B cell (primary cell): ENCODE data around the gene PGAM2. TPM values are rescaled to one million over a fixed set of nuclear protein-coding genes. Genes with fewer than 3 reads are reported as not detected.

Experiments
- ATAC-seq: fragments of 200-7000 bp; cut with Tn5 transposase; one replicate; pipeline ENCODE4 v1.10.0; 2021; ENCODE audit warnings: low read depth, mild to moderate bottlenecking, moderate number of reproducible peaks, moderate library complexity
- CTCF ChIA-PET: fragments of 350-600 bp; sonication (Branson Sonifier 250); formaldehyde crosslinking; loops from one replicate; lab custom pipeline; 2021; ENCODE audit warnings: antibody characterized with exemption, inconsistent platforms; lab: Charles Lee
- POLR2A ChIA-PET: fragments of 350-600 bp; sonication (Branson Sonifier 250); formaldehyde crosslinking; loops from one replicate; lab custom pipeline; 2021; ENCODE audit warnings: antibody characterized with exemption; lab: Charles Lee
- DNase-seq: peaks from one replicate; pipeline ENCODE4 v3.0.0; 2013
- H2AFZ ChIP-seq: 2 replicates; pipeline ENCODE4 v1.6.1; 2012; ENCODE audit warnings: mild to moderate bottlenecking, low read depth, low read length; ENCODE audit not compliant: insufficient read depth, poor library complexity, severe bottlenecking
- H3K27ac ChIP-seq, 2 donors: 1 replicate in 1 of 2; 2 replicates in 1 of 2; pipeline ENCODE4 v1.5.1; 2012 to 2013; ENCODE audit warnings: low read length in 2 of 2, mild to moderate bottlenecking in 2 of 2, moderate library complexity in 1 of 2
- H3K27me3 ChIP-seq, 4 experiments: fragments of 200-600 bp in 1 of 4; sonication (generic) in 1 of 4; replicated peaks in 1 of 4; 1 replicate in 2 of 4; 2 replicates in 2 of 4; pipeline versions ENCODE4 v1.6.1 to v1.7.0; 2013 to 2016; ENCODE audit warnings: low read length in 3 of 4, mild to moderate bottlenecking in 2 of 4, mixed read lengths in 1 of 4, moderate library complexity in 1 of 4; ENCODE audit not compliant: insufficient read depth in 4 of 4, control insufficient read depth in 3 of 4; ENCODE audit errors: control extremely low read depth in 1 of 4
- H3K36me3 ChIP-seq, 2 experiments: replicated peaks in 1 of 2; 1 replicate in 1 of 2; 2 replicates in 1 of 2; pipeline versions ENCODE4 v1.6.1 to v1.7.1; 2013; ENCODE audit warnings: low read length in 1 of 2; ENCODE audit not compliant: insufficient read depth in 2 of 2, control insufficient read depth in 1 of 2; ENCODE audit errors: control extremely low read depth in 1 of 2, extremely low read depth in 1 of 2
- H3K4me1 ChIP-seq, 2 donors: fragments of 200-600 bp in 1 of 2; sonication (generic) in 1 of 2; 1 replicate in 1 of 2; 2 replicates in 1 of 2; pipeline versions ENCODE4 v1.5.1 to v1.6.1; 2013 to 2017; ENCODE audit warnings: low read length in 2 of 2; ENCODE audit not compliant: control insufficient read depth in 2 of 2, insufficient read depth in 2 of 2
- H3K4me2 ChIP-seq: replicated peaks from 2 replicates; pipeline ENCODE3; 2012; ENCODE audit warnings: mild to moderate bottlenecking, low read depth, low read length; ENCODE audit not compliant: poor library complexity, severe bottlenecking
- H3K4me3 ChIP-seq, 5 experiments: fragments of 200-600 bp in 1 of 5; sonication (generic) in 1 of 5; 1 replicate in 3 of 5; 2 replicates in 2 of 5; pipeline versions ENCODE4 v1.5.1 to v1.7.0; 2011 to 2016; ENCODE audit warnings: low read length in 4 of 5, mild to moderate bottlenecking in 4 of 5, low read depth in 2 of 5, control low read depth in 1 of 5, moderate library complexity in 1 of 5; ENCODE audit not compliant: insufficient read depth in 1 of 5; ENCODE audit errors: control extremely low read depth in 1 of 5, extremely low read depth in 1 of 5
- H3K79me2 ChIP-seq: fragments of 200-600 bp; sonication (generic); one replicate; pipeline ENCODE4 v1.6.0; 2016; ENCODE audit warnings: low read length; ENCODE audit not compliant: control insufficient read depth, insufficient read depth
- H3K9ac ChIP-seq: fragments of 200-600 bp; sonication (generic); 2 replicates; pipeline ENCODE4 v1.6.1; 2017; ENCODE audit warnings: mild to moderate bottlenecking, low read length, moderate library complexity
- H3K9me3 ChIP-seq, 3 donors: one replicate each; pipeline versions ENCODE4 v1.6.1 to v1.7.1; 2013; ENCODE audit warnings: low read length in 2 of 3; ENCODE audit not compliant: control insufficient read depth in 2 of 3, insufficient read depth in 1 of 3; ENCODE audit errors: control extremely low read depth in 1 of 3
- H4K20me1 ChIP-seq: 2 replicates; pipeline ENCODE4 v1.6.0; 2012; ENCODE audit warnings: mild to moderate bottlenecking, low read length; ENCODE audit not compliant: insufficient read depth, control insufficient read depth, poor library complexity, severe bottlenecking
- H3K27ac Mint-ChIP-seq: one replicate; pipeline ENCODE4 v1.8.0; 2021; ENCODE audit warnings: mixed read lengths
- H3K27me3 Mint-ChIP-seq: one replicate; pipeline ENCODE4 v1.8.0; 2021; ENCODE audit warnings: mixed read lengths
- H3K4me1 Mint-ChIP-seq: one replicate; pipeline ENCODE4 v1.8.0; 2021; ENCODE audit warnings: mixed read lengths
- H3K4me3 Mint-ChIP-seq: one replicate; pipeline ENCODE4 v1.8.0; 2021; ENCODE audit warnings: mixed read lengths
- H3K9me3 Mint-ChIP-seq: one replicate; pipeline ENCODE4 v1.8.0; 2022; ENCODE audit warnings: mixed read lengths; ENCODE audit not compliant: insufficient read depth
- EZH2 ChIP-seq: IDR thresholded peaks from 2 replicates; pipeline ENCODE4 v1.6.1; 2012; ENCODE audit warnings: borderline replicate concordance, low read depth, mild to moderate bottlenecking, moderate library complexity, low read length; ENCODE audit not compliant: insufficient read depth, poor library complexity, severe bottlenecking
- WGBS: methylation state at CpG from one replicate; pipeline ENCODE4 v1.1.5; 2013; ENCODE audit warnings: missing lambda C conversion rate; ENCODE audit not compliant: insufficient coverage; 5-methylcytosine and 5-hydroxymethylcytosine counted together
- intact Hi-C: fragments of 100-400 bp; cut with micrococcal nuclease; formaldehyde crosslinking; loops from one replicate; pipeline ENCODE4 v1.10.0; 2022
- polyA plus RNA-seq: library from polyadenylated mRNA; depleted of rRNA; stranded (reverse); fragments of >200 nt; gene quantifications from 2 replicates; pipeline ENCODE4 v1.2.3, GENCODE V29; 2012
- total RNA-seq, 2 donors: library from RNA; stranded (reverse); fragments of 120-200 nt in 1 of 2; gene quantifications; 1 replicate in 1 of 2; 2 replicates in 1 of 2; pipeline versions ENCODE4 v1.2.3 to v1.2.4, GENCODE V29; 2013 to 2022
- TF ChIP-seq, protein P1 (sequence below): fragments of 200-600 bp; IDR thresholded peaks from one replicate; pipeline ENCODE4 v1.8.0; 2022; ENCODE audit warnings: antibody characterized with exemption, mild to moderate bottlenecking

PGAM2 gene
- total and polyA plus RNA-seq, 2 donors (not counting 1 experiment from before 2014, with no cell fraction given) = 0.69 to 3.2 TPM

DNA sequence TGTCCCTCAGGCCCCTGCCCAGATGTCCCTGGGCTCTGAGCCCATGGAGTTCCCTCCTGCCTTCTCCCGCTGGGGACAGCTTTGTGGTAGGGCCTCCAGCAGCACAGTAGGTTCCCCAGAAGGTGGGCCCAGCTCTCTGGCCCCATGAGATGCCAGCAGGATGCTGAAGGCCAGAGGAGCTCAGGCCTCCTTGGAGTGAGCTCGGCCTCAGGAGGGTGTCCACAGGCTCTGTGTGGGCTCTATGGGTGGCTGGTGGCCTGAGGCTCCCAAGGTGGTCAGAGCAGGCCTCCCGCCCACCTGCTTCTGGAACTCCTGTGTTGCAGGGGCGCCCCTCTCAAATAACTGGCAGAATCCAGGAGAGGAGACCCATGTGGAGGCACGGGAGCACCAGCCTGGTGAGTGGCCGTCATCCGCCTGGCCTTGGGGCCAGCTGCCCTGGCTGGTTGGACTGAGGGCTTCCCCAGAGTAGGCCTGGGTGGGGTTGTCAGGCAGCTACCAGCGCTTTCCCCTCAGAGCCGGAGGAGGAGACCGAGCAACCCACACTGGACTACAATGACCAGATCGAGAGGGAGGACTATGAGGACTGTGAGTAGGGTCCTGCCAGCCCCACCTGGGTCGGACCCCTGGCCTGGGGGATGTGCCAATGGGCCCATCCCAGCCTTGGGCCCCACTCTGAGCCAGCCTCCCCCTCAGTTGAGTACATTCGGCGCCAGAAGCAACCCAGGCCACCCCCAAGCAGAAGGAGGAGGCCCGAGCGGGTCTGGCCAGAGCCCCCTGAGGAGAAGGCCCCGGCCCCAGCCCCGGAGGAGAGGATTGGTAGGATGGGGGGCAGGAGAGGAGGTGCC lies 42.0 kb upstream of the PGAM2 start:
- CTCF ChIA-PET = no interaction called here
- POLR2A ChIA-PET = interaction anchor here (0.7 kb wide), 1 partner anchor 31 kb away, joined by 3 read pairs; no protein-coding TSS in a partner anchor
- TF ChIP-seq EZH2 = no peak
- TF ChIP-seq, protein P1, sequence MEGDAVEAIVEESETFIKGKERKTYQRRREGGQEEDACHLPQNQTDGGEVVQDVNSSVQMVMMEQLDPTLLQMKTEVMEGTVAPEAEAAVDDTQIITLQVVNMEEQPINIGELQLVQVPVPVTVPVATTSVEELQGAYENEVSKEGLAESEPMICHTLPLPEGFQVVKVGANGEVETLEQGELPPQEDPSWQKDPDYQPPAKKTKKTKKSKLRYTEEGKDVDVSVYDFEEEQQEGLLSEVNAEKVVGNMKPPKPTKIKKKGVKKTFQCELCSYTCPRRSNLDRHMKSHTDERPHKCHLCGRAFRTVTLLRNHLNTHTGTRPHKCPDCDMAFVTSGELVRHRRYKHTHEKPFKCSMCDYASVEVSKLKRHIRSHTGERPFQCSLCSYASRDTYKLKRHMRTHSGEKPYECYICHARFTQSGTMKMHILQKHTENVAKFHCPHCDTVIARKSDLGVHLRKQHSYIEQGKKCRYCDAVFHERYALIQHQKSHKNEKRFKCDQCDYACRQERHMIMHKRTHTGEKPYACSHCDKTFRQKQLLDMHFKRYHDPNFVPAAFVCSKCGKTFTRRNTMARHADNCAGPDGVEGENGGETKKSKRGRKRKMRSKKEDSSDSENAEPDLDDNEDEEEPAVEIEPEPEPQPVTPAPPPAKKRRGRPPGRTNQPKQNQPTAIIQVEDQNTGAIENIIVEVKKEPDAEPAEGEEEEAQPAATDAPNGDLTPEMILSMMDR = no peak
- intact Hi-C loops = no loop called here
- Histone ChIP-seq H3K79me2 (peaks cover 9% of the 10 kb centered on the region), H3K36me3 (peaks cover 0 to 14% of the 10 kb centered on the region in 2 experiments), H2AFZ (no peak overlapping the region), H3K4me3 (no peak overlapping the region), H3K4me2 (no peak overlapping the region), H3K4me1 (peaks cover 18 to 34% of the 10 kb centered on the region in 2 donors), H4K20me1 (no peaks in the 10 kb centered on the region), H3K27ac (no peak overlapping the region), H3K9me3 (no peaks in the 10 kb centered on the region), H3K9ac (no peak overlapping the region), H3K27me3 (peaks cover 0 to 11% (median 2%) of the 10 kb centered on the region in 4 experiments)
- DNase-seq (no peak), ATAC-seq (no peak)
- 93% methylated on average over 10 of the region's 18 CpGs for WGBS
- Mint-ChIP-seq H3K9me3 (no peaks in the 10 kb centered on the region), H3K27me3 (no peaks in the 10 kb centered on the region), H3K27ac (no peak overlapping the region), H3K4me3 (no peak overlapping the region), H3K4me1 (peaks cover 29% of the 10 kb centered on the region)
